Activated T-helper 17 cell treated with anti-CD3 and anti-CD28 coated beads, Interleukin-2, amount 50 U/mL, for 72 hours (primary cell): Measurements from ENCODE around the gene PLEKHH3. TPM values are rescaled to one million over a fixed set of nuclear protein-coding genes. Genes with fewer than 3 reads are reported as not detected.

Experiments
- ATAC-seq: fragments of 150-1000 bp; cut with Tn5 transposase; replicated peaks from 2 replicates; pipeline ENCODE4 v1.10.0; 2021; ENCODE audit warnings: mild to moderate bottlenecking, moderate library complexity
- H3K27ac Mint-ChIP-seq: one replicate; pipeline ENCODE4 v1.8.0; 2022; ENCODE audit warnings: mixed read lengths
- H3K27me3 Mint-ChIP-seq: one replicate; pipeline ENCODE4 v1.8.0; 2022; ENCODE audit warnings: mixed read lengths
- H3K36me3 Mint-ChIP-seq: one replicate; pipeline ENCODE4 v1.8.0; 2022; ENCODE audit warnings: low read depth, mild to moderate bottlenecking, mixed read lengths
- H3K4me1 Mint-ChIP-seq: one replicate; pipeline ENCODE4 v1.8.0; 2022; ENCODE audit warnings: mixed read lengths
- H3K4me3 Mint-ChIP-seq: one replicate; pipeline ENCODE4 v1.8.0; 2022; ENCODE audit warnings: mild to moderate bottlenecking, mixed read lengths
- H3K9me3 Mint-ChIP-seq: one replicate; pipeline ENCODE4 v1.8.0; 2022; ENCODE audit warnings: mixed read lengths
- total RNA-seq, 2 donors: library from RNA; stranded (reverse); gene quantifications; one replicate each; pipeline ENCODE4 v1.2.3, GENCODE V29; 2022

The PLEKHH3 gene
- 1 to 10 TPM in 1 of 2 donors, under 1 TPM in 1; 0.61 to 1.5 TPM for total RNA-seq

- H3K4me3 Mint-ChIP-seq, result peak within 1 kb of the TSS; percentile 87
- peaks cover 11% of the 10 kb centered on the region for H3K4me1 Mint-ChIP-seq
- no peak for ATAC-seq
- H3K36me3 Mint-ChIP-seq, result no peaks in the 10 kb centered on the region
- peaks cover 22% of the 10 kb centered on the region for H3K27me3 Mint-ChIP-seq
- no peaks in the 10 kb centered on the region for H3K9me3 Mint-ChIP-seq
- H3K27ac Mint-ChIP-seq, result peak within 1 kb of the TSS; percentile 65
These were observed at the start of gene PLEKHH3 for GRCh38 chr17:42676424-42677011. Gene PLEKHH3, minus strand, starts transcription at chr17:42676994. Its CDS starts 431 bp downstream, at chr17:42676563.

GRCh38 chr17:42725143-42725542, 48.3 kb upstream of the PLEKHH3 start:
- Mint-ChIP-seq H3K9me3 (no peaks in the 10 kb centered on the region), H3K4me1 (no peaks in the 10 kb centered on the region), H3K27me3 (no peaks in the 10 kb centered on the region), H3K27ac (no peak overlapping the region), H3K4me3 (no peak overlapping the region), H3K36me3 (peaks cover 93% of the 10 kb centered on the region)
- no peak for ATAC-seq

- ATAC-seq, result no peak
- H3K27ac Mint-ChIP-seq, result no peak overlapping the region
- H3K27me3 Mint-ChIP-seq, result no peaks in the 10 kb centered on the region
- no peak overlapping the region for H3K4me3 Mint-ChIP-seq
- no peaks in the 10 kb centered on the region for H3K9me3 Mint-ChIP-seq
- H3K4me1 Mint-ChIP-seq, result no peaks in the 10 kb centered on the region
- peaks cover 91% of the 10 kb centered on the region for H3K36me3 Mint-ChIP-seq
These were observed 46.8 kb upstream of the PLEKHH3 start for GRCh38 chr17:42723636-42724035.

- peak; percentile 66 for ATAC-seq
- Mint-ChIP-seq H3K27ac (no peak overlapping the region), H3K27me3 (no peaks in the 10 kb centered on the region), H3K36me3 (peaks cover 96% of the 10 kb centered on the region), H3K4me3 (no peak overlapping the region), H3K4me1 (no peaks in the 10 kb centered on the region), H3K9me3 (no peaks in the 10 kb centered on the region)
These were observed 44.3 kb upstream of the PLEKHH3 start for GRCh38 chr17:42720996-42721583.

GRCh38 chr17:42709561-42709960, 32.8 kb upstream of the PLEKHH3 start:
- peaks cover 20% of the 10 kb centered on the region for H3K4me1 Mint-ChIP-seq
- H3K27ac Mint-ChIP-seq, result no peak overlapping the region
- peaks cover 100% of the 10 kb centered on the region for H3K36me3 Mint-ChIP-seq
- no peak overlapping the region for H3K4me3 Mint-ChIP-seq
- ATAC-seq, result no peak
- H3K27me3 Mint-ChIP-seq, result no peaks in the 10 kb centered on the region
- H3K9me3 Mint-ChIP-seq, result no peaks in the 10 kb centered on the region

- no peak overlapping the region for H3K27ac Mint-ChIP-seq
- no peak overlapping the region for H3K4me3 Mint-ChIP-seq
- peaks cover 100% of the 10 kb centered on the region for H3K36me3 Mint-ChIP-seq
- no peak for ATAC-seq
- H3K9me3 Mint-ChIP-seq, result no peaks in the 10 kb centered on the region
- H3K4me1 Mint-ChIP-seq, result peaks cover 22% of the 10 kb centered on the region
- no peaks in the 10 kb centered on the region for H3K27me3 Mint-ChIP-seq
These were observed 31.8 kb upstream of the PLEKHH3 start for GRCh38 chr17:42708588-42708987.

- H3K36me3 Mint-ChIP-seq, result peaks cover 100% of the 10 kb centered on the region
These were observed 29.9 kb upstream of the PLEKHH3 start for GRCh38 chr17:42706732-42707131.

GRCh38 chr17:42704837-42705494, 28.2 kb upstream of the PLEKHH3 start:
- Mint-ChIP-seq H3K27ac (peak overlapping the region; percentile 29), H3K4me1 (peaks cover 22% of the 10 kb centered on the region), H3K27me3 (no peaks in the 10 kb centered on the region), H3K4me3 (peak overlapping the region; percentile 21), H3K36me3 (peaks cover 100% of the 10 kb centered on the region), H3K9me3 (no peaks in the 10 kb centered on the region)
- ATAC-seq, result peak; percentile 89

More at GRCh38 chr17:42706732-42707131, 29.9 kb upstream of the PLEKHH3 start:
- ATAC-seq, result peak; percentile 66
- Mint-ChIP-seq H3K27ac (no peak overlapping the region), H3K4me3 (peak overlapping the region; percentile 41), H3K9me3 (no peaks in the 10 kb centered on the region), H3K4me1 (peaks cover 22% of the 10 kb centered on the region), H3K27me3 (no peaks in the 10 kb centered on the region)

GRCh38 chr17:42704490-42704836, 27.7 kb upstream of the PLEKHH3 start:
- Mint-ChIP-seq H3K27me3 (no peaks in the 10 kb centered on the region), H3K27ac (peak overlapping the region; percentile 29), H3K9me3 (no peaks in the 10 kb centered on the region), H3K36me3 (peaks cover 99% of the 10 kb centered on the region), H3K4me1 (peaks cover 22% of the 10 kb centered on the region), H3K4me3 (peak overlapping the region; percentile 21)
- peak; percentile 46 for ATAC-seq

- Mint-ChIP-seq H3K4me1 (peaks cover 14% of the 10 kb centered on the region), H3K27ac (no peak overlapping the region), H3K27me3 (no peaks in the 10 kb centered on the region), H3K36me3 (peaks cover 86% of the 10 kb centered on the region), H3K9me3 (no peaks in the 10 kb centered on the region), H3K4me3 (no peak overlapping the region)
- no peak for ATAC-seq
These were observed 25.7 kb upstream of the PLEKHH3 start for GRCh38 chr17:42702446-42702845.

GRCh38 chr17:42700586-42701289, 23.9 kb upstream of the PLEKHH3 start:
- Mint-ChIP-seq H3K27me3 (no peaks in the 10 kb centered on the region), H3K9me3 (no peaks in the 10 kb centered on the region), H3K36me3 (peaks cover 76% of the 10 kb centered on the region), H3K4me3 (no peak overlapping the region), H3K27ac (no peak overlapping the region), H3K4me1 (peaks cover 8% of the 10 kb centered on the region)
- no peak for ATAC-seq

- H3K4me1 Mint-ChIP-seq, result no peaks in the 10 kb centered on the region
- no peaks in the 10 kb centered on the region for H3K9me3 Mint-ChIP-seq
- H3K27me3 Mint-ChIP-seq, result no peaks in the 10 kb centered on the region
- no peak for ATAC-seq
- H3K4me3 Mint-ChIP-seq, result no peak overlapping the region
- no peak overlapping the region for H3K27ac Mint-ChIP-seq
- peaks cover 63% of the 10 kb centered on the region for H3K36me3 Mint-ChIP-seq
These were observed 22.6 kb upstream of the PLEKHH3 start for GRCh38 chr17:42699415-42699740.

- no peaks in the 10 kb centered on the region for H3K9me3 Mint-ChIP-seq
- no peak for ATAC-seq
- no peak overlapping the region for H3K4me3 Mint-ChIP-seq
- H3K4me1 Mint-ChIP-seq, result no peaks in the 10 kb centered on the region
- H3K36me3 Mint-ChIP-seq, result peaks cover 58% of the 10 kb centered on the region
- H3K27ac Mint-ChIP-seq, result no peak overlapping the region
- no peaks in the 10 kb centered on the region for H3K27me3 Mint-ChIP-seq
These were observed 22.1 kb upstream of the PLEKHH3 start for GRCh38 chr17:42698736-42699414.

- Mint-ChIP-seq H3K9me3 (no peaks in the 10 kb centered on the region), H3K27me3 (no peaks in the 10 kb centered on the region), H3K4me3 (no peak overlapping the region), H3K27ac (no peak overlapping the region), H3K36me3 (peaks cover 42% of the 10 kb centered on the region), H3K4me1 (no peaks in the 10 kb centered on the region)
- no peak for ATAC-seq
These were observed 20.5 kb upstream of the PLEKHH3 start for GRCh38 chr17:42697108-42697811.
